Stimulated activated CD8-positive, alpha-beta memory T cell treated with anti-CD3 and anti-CD28 coated beads, Interleukin-2, amount 100 ng/mL, for 48 hours (primary cell): Measurements from ENCODE around the gene MYBPC2.
A peak's percentile ranks its signal among the peaks of the same experiment; 100 is the strongest.
"Not testable (repeated sequence)": the region's sequence is repeated elsewhere in the genome, so short reads cannot be mapped to it uniquely, and the experiment has no call there.

Source experiments
- DNase-seq, 2 donors: peaks; one replicate each; pipeline ENCODE4 v3.0.0-alpha.2; 2020; ENCODE audit warnings: low read depth in 2 of 2

Gene MYBPC2

GRCh38 chr19:50459638-50460037 is 26.9 kb downstream of the MYBPC2 start:
- no peak for DNase-seq

GRCh38 chr19:50460161-50460765 is 27.6 kb downstream of the MYBPC2 start:
- DNase-seq = no peak

DNA sequence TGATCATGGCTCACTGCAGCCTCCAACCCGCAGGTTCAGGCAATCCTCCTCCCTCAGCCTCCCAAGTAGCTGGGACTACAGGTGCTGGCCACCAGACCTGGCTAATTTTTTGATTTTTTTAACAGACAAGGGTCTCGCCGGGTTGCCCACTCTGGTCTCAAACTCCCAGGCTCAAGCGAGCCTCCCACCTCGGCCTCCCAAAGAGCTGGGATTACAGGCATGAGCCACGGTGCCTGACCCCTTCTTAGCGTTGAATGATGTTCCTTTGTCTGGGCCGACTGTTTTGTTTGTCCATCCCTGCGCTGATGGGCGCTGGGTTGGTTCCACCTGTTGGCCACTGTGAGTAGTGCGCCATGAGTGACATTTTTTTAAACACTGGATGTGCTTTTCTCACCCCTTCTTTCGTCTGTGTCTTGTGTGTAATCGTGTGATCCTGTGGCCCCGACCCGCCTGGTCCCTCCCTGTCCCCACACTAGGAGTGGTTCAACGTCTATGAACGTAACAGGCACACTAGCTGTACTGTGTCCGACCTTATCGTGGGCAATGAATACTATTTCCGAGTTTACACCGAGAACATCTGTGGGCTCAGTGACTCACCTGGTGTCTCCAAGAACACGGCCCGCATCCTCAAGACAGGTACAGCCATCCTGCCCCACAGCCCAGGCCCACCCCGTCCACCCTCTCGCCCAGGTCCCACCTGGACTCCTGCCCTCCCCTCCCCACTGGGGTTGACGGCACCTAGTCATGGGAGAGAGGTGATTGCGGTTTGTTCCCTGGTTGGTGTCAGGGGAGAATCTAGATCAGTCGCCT is 28.6 kb downstream of the MYBPC2 start:
- peak; percentile 40 to 50 for DNase-seq

DNA sequence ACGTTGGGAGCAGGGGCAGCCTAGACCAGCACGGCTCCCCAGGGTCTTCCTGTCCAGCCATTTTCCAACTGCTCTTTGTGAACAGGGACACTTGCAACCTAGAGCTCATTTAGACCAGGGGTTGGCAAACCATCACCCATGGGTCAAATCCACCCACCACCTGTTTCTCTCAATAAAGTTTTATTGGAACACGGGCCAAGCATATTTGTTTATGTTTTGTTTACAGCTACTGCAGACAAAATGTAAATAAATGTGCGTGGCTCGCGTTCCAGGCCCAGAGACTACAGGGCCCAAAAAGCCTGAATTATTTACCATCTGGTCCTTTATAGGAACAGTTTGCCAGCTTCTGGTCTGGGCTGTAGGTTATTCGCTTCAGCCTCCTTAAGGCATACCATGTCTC is 30.3 kb downstream of the MYBPC2 start:
- DNase-seq = no peak

GRCh38 chr19:50464348-50464747 is 31.7 kb downstream of the MYBPC2 start:
- DNase-seq = no peak

GRCh38 chr19:50465000-50465399 is 32.3 kb downstream of the MYBPC2 start:
- no peak for DNase-seq

DNA sequence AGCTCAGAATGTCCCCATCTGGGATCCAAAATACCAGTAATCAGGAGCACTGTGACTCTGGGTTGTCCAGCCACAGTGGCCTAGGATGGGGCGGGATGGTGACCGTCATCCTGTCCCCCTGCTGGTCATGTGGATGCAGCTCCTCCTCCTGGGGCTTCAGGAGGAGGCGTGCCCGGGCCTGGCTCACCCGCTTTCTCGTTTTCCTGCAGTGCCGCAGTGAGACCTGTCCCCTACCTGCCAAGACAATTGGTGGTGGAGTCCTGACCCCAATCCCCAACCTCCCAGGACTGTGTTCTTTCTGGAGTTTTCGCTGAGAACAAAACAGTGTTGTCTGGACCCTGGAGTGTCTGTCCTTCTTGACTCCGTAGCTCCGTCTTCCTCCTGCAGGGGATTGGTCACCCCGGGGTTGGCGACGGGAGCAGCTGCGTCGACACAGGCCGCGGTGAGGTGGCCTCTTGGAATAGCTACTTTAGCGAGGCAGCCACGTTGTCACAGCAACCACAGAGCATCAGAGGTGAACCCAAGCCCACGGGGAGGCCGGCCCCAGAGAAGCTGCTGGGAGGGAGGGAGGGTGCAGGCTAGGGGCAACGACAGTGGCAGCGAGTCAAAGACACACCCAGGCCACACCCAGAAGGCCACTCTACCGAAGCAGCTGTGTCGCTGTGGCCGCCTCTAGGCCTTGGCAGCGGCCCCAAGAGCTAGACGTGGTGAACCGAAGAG is 33.5 kb downstream of the MYBPC2 start:
- no peak for DNase-seq

DNA sequence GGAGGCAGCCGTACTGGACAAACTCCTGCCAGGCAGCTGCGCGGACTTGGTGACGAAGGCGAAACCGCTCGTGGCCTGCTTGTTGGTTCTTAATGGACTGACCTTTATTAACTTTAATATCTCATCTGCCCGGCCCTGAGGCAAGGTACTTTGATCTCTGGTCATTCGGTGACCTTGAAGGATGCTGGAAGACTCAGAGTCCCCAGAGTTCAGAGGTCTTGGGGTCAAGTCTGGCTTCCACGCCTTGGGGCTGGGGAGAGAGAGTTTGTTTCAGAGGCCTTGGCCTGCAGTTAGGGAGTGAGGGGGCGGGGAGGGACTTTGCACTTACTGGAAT is 34.0 kb downstream of the MYBPC2 start:
- no peak for DNase-seq

- DNase-seq = no peak
Measured at GRCh38 chr19:50467566-50467965, 34.9 kb downstream of the MYBPC2 start.

DNA sequence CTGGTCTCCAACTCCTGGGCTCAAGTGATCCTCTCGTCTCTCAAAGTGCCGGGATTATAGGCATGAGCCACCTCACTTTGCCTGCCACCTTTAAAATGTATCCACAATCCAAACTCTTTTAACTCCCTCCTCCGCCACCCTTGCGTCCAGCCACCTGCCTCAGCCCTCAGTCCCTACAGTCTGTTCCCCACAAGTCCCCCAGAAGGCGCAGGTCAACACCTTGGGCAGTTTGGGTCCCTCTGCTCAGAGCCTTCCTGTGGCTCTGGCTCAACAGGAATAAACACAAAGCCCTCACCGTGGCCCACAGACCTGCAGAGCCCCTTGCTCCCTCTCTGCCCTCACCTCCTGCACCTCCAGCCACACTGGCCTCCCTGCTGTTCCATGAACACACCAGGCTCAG is 36.1 kb downstream of the MYBPC2 start:
- no peak for DNase-seq

DNA sequence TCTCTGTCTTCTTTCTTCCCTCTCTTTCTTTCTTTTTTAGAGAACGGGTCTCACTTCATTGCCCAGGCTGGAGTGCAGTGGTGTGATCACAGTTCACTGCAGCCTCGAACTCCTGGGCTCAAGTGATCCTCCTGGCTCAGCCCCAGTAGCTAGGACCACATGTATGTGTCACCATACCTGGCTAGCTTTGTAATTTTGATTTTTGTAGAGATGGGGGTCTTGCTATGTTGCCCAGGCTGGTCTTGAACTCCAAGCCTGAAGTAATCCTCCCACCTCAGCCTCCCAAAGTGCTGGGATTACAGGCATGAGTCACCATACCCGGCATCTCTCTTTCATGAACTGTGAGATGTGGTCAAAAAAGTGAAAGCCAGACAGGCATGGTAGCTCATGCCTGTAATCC is 40.6 kb downstream of the MYBPC2 start:
- not testable (repeated sequence) for DNase-seq

DNA sequence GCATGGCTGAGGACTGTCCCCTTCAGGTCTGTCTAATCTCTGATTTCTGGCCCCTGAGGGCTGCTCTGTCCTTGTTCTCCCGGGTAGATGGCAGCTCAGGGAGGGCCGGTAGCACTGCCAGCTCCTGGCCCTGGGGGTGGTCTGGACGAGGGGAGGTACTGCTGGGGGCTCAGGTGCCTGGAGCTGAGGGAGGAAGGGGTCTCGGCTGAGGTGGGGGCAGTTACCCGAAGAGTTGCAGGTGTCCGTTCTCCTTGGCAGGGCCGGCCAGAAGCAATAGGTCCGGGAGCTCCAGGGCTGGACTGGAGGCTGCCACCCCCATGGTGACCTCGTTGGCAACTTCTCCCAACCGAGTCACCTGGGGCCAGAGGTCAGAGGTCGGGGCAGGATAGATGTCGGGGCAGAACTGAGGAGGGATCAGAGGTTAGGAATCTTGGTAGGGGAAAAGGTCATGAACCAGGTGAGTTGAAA is 42.4 kb downstream of the MYBPC2 start:
- no peak for DNase-seq

GRCh38 chr19:50475736-50476223 is 43.1 kb downstream of the MYBPC2 start:
- no peak for DNase-seq

GRCh38 chr19:50476224-50476906 is 43.7 kb downstream of the MYBPC2 start, which contains the start of the genes EMC10 and GARIN5A:
Gene EMC10 (plus strand): TSS chr19:50476507. CDS start chr19:50476545, 38 bp downstream.
Gene GARIN5A (minus strand): TSS chr19:50476848. CDS start chr19:50476388, 460 bp downstream.
- DNase-seq = peak; percentile 91 to 92

- DNase-seq = no peak
Measured at GRCh38 chr19:50476907-50477238, 44.2 kb downstream of the MYBPC2 start.

- no peak for DNase-seq
Measured at GRCh38 chr19:50477751-50478515, 45.2 kb downstream of the MYBPC2 start.

DNA sequence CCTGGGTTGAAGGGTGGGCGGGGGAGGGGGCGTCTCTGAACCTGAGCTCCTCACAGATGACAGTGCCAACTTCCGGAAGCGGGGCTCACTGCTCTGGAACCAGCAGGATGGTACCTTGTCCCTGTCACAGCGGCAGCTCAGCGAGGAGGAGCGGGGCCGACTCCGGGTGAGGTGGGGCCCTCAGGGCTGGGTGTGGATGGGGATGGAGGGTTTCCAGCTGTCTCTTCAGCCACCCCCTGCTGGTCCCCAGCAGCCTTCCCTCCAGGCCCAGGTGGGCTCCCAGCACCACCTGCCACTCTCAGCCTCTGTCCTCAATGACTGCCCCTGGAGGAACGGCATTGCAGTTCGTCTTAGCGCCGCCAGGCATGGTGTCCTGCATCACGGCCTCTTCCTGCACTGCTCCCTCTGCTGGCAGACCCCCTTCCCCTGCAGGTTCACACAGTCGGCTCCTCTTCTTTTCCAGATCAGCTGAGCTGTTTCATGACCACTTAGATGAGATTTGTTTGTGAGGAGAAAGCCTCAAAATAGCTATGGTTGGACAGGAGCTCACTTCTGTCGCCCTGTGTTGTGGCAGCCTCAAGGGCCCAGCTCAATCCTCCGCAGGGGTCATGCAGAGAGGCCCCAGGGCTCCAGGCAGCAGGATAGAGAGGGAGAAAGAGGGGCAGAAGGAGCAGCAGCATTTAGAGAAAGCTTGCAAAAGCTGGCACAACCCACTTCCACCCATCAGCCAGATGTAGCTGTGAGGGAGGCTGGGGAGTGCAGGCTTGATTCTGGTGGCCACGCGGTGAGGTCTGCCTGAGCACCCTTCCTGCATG is 46.4 kb downstream of the MYBPC2 start:
- no peak for DNase-seq

- DNase-seq = no peak
Measured at GRCh38 chr19:50479761-50480251, 47.1 kb downstream of the MYBPC2 start.

GRCh38 chr19:50480281-50481111 is 47.8 kb downstream of the MYBPC2 start:
- no peak for DNase-seq
